GM23338 (cell line): ENCODE results near the gene UBAC1.

Experiments
- JUNB ChIP-seq: IDR thresholded peaks from one replicate; pipeline ENCODE4 v1.6.1; 2016; ENCODE audit warnings: antibody characterized with exemption; ENCODE audit not compliant: unreplicated experiment
- POLR2AphosphoS5 ChIP-seq: IDR thresholded peaks from 2 replicates; pipeline ENCODE4 v1.6.1; 2016; ENCODE audit warnings: antibody characterized with exemption, low read depth
- TF ChIP-seq, protein P1 (sequence below), 2 experiments: fragments of 200-600 bp in 1 of 2; sonication (generic) in 1 of 2; conservative IDR thresholded peaks; 2 replicates each; pipeline versions ENCODE4 v1.5.1 to v1.6.1; 2016 to 2017; ENCODE audit warnings: antibody characterized with exemption in 2 of 2, low read depth in 2 of 2, mild to moderate bottlenecking in 2 of 2, moderate library complexity in 1 of 2
- TF ChIP-seq, protein P2 (sequence below): IDR thresholded peaks from one replicate; pipeline ENCODE4 v1.6.1; 2018; ENCODE audit warnings: antibody characterized with exemption; ENCODE audit not compliant: unreplicated experiment

DNA sequence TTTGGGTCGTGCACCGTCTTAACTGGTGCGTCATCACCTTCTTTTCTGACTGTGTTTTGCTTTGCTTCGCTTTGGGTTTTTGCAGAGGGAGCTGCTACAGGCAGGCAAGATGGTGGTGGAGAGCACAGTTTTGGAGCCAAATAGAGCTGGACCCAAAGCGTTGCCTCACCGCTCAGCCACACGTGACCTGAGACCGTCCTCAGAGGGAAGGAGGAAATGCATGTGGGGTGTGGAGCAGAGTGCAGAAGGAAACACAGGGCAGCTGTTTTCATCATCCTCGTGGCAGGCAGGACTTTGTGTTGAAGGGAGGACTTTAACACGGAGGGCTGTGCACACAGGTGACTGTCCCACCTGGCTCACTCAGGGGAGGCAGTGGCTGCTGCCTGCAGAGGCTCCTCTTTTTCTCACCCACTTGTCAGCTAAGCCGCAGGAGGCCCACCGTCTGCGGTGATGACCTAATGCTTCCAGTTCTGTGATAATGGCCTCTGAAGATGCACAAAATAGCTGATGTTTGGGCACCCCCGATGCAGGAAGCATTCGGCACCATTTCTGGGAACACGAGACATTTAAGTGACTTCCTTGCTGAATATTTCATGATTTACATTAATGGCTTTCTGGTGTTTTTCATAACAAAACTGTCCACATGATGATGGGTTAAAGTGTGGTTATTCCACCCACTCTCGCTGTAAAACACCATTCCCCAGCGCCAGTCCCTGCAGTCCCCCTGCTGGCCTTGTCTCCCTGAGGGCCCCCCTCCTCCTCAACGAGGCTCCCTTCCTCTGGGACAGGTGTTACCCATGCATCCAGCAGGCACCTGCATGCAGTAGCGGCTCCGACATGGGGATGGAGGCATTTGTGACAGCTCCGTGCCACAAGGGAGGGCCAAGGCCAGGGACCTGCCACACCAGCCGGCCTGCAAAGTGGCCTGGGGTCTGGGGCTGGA, 12.4 kb upstream of the UBAC1 start:
- TF ChIP-seq JUNB: no peak
- no peak for TF ChIP-seq POLR2AphosphoS5
- TF ChIP-seq, protein P1, sequence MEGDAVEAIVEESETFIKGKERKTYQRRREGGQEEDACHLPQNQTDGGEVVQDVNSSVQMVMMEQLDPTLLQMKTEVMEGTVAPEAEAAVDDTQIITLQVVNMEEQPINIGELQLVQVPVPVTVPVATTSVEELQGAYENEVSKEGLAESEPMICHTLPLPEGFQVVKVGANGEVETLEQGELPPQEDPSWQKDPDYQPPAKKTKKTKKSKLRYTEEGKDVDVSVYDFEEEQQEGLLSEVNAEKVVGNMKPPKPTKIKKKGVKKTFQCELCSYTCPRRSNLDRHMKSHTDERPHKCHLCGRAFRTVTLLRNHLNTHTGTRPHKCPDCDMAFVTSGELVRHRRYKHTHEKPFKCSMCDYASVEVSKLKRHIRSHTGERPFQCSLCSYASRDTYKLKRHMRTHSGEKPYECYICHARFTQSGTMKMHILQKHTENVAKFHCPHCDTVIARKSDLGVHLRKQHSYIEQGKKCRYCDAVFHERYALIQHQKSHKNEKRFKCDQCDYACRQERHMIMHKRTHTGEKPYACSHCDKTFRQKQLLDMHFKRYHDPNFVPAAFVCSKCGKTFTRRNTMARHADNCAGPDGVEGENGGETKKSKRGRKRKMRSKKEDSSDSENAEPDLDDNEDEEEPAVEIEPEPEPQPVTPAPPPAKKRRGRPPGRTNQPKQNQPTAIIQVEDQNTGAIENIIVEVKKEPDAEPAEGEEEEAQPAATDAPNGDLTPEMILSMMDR (conservative IDR thresholded peaks at IDR 0.05; ENCODE audit: low read depth in 2 of 2): no peak
- TF ChIP-seq, protein P2, sequence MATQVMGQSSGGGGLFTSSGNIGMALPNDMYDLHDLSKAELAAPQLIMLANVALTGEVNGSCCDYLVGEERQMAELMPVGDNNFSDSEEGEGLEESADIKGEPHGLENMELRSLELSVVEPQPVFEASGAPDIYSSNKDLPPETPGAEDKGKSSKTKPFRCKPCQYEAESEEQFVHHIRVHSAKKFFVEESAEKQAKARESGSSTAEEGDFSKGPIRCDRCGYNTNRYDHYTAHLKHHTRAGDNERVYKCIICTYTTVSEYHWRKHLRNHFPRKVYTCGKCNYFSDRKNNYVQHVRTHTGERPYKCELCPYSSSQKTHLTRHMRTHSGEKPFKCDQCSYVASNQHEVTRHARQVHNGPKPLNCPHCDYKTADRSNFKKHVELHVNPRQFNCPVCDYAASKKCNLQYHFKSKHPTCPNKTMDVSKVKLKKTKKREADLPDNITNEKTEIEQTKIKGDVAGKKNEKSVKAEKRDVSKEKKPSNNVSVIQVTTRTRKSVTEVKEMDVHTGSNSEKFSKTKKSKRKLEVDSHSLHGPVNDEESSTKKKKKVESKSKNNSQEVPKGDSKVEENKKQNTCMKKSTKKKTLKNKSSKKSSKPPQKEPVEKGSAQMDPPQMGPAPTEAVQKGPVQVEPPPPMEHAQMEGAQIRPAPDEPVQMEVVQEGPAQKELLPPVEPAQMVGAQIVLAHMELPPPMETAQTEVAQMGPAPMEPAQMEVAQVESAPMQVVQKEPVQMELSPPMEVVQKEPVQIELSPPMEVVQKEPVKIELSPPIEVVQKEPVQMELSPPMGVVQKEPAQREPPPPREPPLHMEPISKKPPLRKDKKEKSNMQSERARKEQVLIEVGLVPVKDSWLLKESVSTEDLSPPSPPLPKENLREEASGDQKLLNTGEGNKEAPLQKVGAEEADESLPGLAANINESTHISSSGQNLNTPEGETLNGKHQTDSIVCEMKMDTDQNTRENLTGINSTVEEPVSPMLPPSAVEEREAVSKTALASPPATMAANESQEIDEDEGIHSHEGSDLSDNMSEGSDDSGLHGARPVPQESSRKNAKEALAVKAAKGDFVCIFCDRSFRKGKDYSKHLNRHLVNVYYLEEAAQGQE: peak; percentile 9
